Lung (tissue), 12 donors: ENCODE data around the gene COPS8. TPM values are rescaled to one million over a fixed set of nuclear protein-coding genes. Genes with fewer than 3 reads are reported as not detected.
A peak's percentile ranks its signal among the peaks of the same experiment; 100 is the strongest.

Source experiments
- ATAC-seq: fragments of 200-7000 bp; cut with Tn5 transposase; one replicate; pipeline ENCODE4 v1.9.1; 2020; ENCODE audit warnings: moderate number of reproducible peaks; ENCODE audit not compliant: insufficient read depth, low FRiP score
- DNase-seq, 3 donors: peaks; one replicate each; pipeline ENCODE4 v3.0.0-alpha.2; 2013 to 2017
- H3K27ac ChIP-seq, 2 donors: one replicate each; pipeline ENCODE4 v1.5.1; 2013; ENCODE audit warnings: mild to moderate bottlenecking in 2 of 2, moderate library complexity in 2 of 2, control low read depth in 1 of 2, inconsistent platforms in 1 of 2, low read depth in 1 of 2, low read length in 1 of 2
- H3K27me3 ChIP-seq, 3 donors: one replicate each; pipeline ENCODE4 v1.5.1; 2013; ENCODE audit warnings: low read length in 2 of 3; ENCODE audit not compliant: control insufficient read depth in 3 of 3, insufficient read depth in 3 of 3
- H3K36me3 ChIP-seq, 4 donors: one replicate each; pipeline ENCODE4 v1.5.1; 2013; ENCODE audit warnings: low read length in 4 of 4, mild to moderate bottlenecking in 1 of 4, moderate library complexity in 1 of 4; ENCODE audit not compliant: control insufficient read depth in 4 of 4, insufficient read depth in 4 of 4
- H3K4me1 ChIP-seq, 5 donors: one replicate each; pipeline ENCODE4 v1.5.1; 2013; ENCODE audit warnings: low read length in 5 of 5, mild to moderate bottlenecking in 2 of 5, moderate library complexity in 1 of 5; ENCODE audit not compliant: control insufficient read depth in 5 of 5, insufficient read depth in 5 of 5
- H3K4me3 ChIP-seq: one replicate; pipeline ENCODE4 v1.5.1; 2013; ENCODE audit warnings: mild to moderate bottlenecking, control low read depth, moderate library complexity
- H3K9ac ChIP-seq, 2 donors: one replicate each; pipeline ENCODE4 v1.5.1; 2013; ENCODE audit warnings: low read length in 2 of 2, control low read depth in 1 of 2; ENCODE audit not compliant: insufficient read depth in 1 of 2
- H3K9me3 ChIP-seq, 4 donors: one replicate each; pipeline ENCODE4 v1.5.1; 2013; ENCODE audit warnings: low read length in 3 of 4, mild to moderate bottlenecking in 1 of 4, moderate library complexity in 1 of 4; ENCODE audit not compliant: control insufficient read depth in 4 of 4, insufficient read depth in 3 of 4
- WGBS, 2 donors: extraction: QIAGEN DNeasy Blood & Tissue Kit; methylation state at CpG; one replicate each; pipeline ENCODE4 v1.1.7; 2013; 5-methylcytosine and 5-hydroxymethylcytosine counted together
- polyA plus RNA-seq, 2 donors: library from polyadenylated mRNA; stranded (reverse); fragments of 200-250 nt; gene quantifications; one replicate each; pipeline ENCODE4 v1.2.1, GENCODE V29; 2013
- total RNA-seq, 2 donors: library from RNA; depleted of rRNA in 1 of 2; stranded (reverse); fragments of >200 nt in 1 of 2; gene quantifications; one replicate each; pipeline ENCODE4 v1.2.1, GENCODE V29; 2014 to 2021
- TF ChIP-seq, protein P1 (sequence below): IDR thresholded peaks from 2 replicates; pipeline ENCODE4 v1.5.1; 2012; ENCODE audit warnings: mild to moderate bottlenecking; ENCODE audit errors: control extremely low read depth, extremely low read depth
- donor health status: control.
- donor health status: control.
- donor health status: Bipolar disorder and iron deficiency.
- donor health status: healthy.
- donor health status: DM: yes; HTN: yes; CAD: no.

Gene COPS8
- total and polyA plus RNA-seq, 4 donors = 24.7 to 70.5 (median 36.2) TPM

DNA sequence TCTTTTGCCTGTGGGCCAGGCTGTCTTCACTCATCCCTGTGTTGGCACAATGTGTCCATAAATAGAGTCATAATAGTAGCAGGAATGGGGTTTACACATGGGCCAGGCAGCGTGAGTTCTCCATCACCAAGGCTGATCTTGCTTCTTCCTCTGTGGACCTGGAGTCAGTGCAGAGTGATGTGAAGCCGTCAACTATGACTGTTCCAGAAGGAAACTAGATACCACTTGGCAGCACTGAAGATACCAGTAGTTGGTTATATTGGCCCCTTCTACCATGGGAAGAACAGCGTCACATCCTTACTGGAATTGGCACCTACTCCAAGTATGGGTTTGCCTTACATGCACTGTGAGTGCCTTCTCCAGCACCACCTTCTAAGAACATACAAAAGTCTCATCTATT lies 30.2 kb downstream of the COPS8 start:
- Histone ChIP-seq H3K36me3 (no peaks in the 10 kb centered on the region), H3K27me3 (no peaks in the 10 kb centered on the region), H3K27ac (no peak overlapping the region), H3K4me1 (peaks cover 0 to 10% (median 0%) of the 10 kb centered on the region in 5 donors), H3K9me3 (no peaks in the 10 kb centered on the region), H3K9ac (no peak overlapping the region), H3K4me3 (no peak overlapping the region)
- ATAC-seq (no peak), DNase-seq (no peak)
- TF ChIP-seq, protein P1, sequence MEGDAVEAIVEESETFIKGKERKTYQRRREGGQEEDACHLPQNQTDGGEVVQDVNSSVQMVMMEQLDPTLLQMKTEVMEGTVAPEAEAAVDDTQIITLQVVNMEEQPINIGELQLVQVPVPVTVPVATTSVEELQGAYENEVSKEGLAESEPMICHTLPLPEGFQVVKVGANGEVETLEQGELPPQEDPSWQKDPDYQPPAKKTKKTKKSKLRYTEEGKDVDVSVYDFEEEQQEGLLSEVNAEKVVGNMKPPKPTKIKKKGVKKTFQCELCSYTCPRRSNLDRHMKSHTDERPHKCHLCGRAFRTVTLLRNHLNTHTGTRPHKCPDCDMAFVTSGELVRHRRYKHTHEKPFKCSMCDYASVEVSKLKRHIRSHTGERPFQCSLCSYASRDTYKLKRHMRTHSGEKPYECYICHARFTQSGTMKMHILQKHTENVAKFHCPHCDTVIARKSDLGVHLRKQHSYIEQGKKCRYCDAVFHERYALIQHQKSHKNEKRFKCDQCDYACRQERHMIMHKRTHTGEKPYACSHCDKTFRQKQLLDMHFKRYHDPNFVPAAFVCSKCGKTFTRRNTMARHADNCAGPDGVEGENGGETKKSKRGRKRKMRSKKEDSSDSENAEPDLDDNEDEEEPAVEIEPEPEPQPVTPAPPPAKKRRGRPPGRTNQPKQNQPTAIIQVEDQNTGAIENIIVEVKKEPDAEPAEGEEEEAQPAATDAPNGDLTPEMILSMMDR = no peak
- 95 to 97% methylated on average over 3 of the region's 3 CpGs for whole genome bisulfite sequencing, 2 donors

DNA sequence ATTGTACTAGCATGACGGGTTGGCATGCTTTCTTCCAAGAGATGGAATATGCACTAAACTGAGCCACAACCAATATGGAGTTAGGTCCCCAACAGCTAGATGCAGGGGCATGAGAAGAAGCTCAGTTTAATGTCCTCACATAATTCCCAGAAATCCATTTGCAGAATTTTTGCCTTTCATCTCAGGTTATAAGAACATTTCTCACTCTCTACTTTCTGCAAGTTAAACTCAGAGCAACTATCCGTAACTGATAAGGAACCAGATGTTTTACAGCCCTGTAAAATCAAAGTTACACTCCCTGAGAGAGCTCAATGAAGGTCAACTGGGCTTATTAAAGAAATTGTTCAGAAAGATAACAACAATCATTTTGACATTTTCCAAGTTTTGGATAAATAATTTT lies 30.7 kb downstream of the COPS8 start:
- TF ChIP-seq, protein P1 = no peak
- H3K27me3 ChIP-seq = no peaks in the 10 kb centered on the region
- 90 to 91% methylated on average over 2 of the region's 2 CpGs for WGBS, 2 donors
- H3K4me3 ChIP-seq = no peak overlapping the region
- no peak overlapping the region for H3K27ac ChIP-seq
- no peaks in the 10 kb centered on the region for H3K9me3 ChIP-seq
- ATAC-seq (no peak), DNase-seq (no peak)
- H3K9ac ChIP-seq = no peak overlapping the region
- peaks cover 0 to 10% (median 0%) of the 10 kb centered on the region in 5 donors for H3K4me1 ChIP-seq
- no peaks in the 10 kb centered on the region for H3K36me3 ChIP-seq

DNA sequence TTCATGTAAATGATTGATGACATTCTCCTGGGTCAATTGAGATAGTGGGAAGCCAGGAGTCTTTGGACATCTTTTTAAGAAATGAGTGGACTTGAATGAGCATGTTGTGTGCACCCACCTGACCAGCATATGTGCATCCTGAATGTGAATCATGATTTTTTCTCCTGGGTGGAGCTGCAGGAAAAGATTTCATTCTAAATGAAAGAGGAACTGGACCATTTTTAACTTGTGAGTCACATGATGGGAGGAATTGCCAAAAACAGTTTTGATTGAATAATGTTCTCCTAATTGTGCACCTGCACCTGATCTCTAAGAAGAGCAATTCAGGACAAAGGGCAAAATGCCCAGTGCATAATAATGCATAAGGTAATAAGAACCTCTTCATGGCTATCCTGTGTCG lies 32.3 kb downstream of the COPS8 start:
- Histone ChIP-seq H3K9ac (no peak overlapping the region), H3K27me3 (no peaks in the 10 kb centered on the region), H3K4me3 (no peak overlapping the region), H3K36me3 (no peaks in the 10 kb centered on the region), H3K4me1 (peaks cover 0 to 10% (median 0%) of the 10 kb centered on the region in 5 donors), H3K27ac (no peak overlapping the region), H3K9me3 (no peaks in the 10 kb centered on the region)
- TF ChIP-seq, protein P1 = no peak
- no peak for ATAC-seq
- WGBS, 2 donors = 65 to 84% methylated on average over 1 of the region's 1 CpG
- no peak for DNase-seq

DNA sequence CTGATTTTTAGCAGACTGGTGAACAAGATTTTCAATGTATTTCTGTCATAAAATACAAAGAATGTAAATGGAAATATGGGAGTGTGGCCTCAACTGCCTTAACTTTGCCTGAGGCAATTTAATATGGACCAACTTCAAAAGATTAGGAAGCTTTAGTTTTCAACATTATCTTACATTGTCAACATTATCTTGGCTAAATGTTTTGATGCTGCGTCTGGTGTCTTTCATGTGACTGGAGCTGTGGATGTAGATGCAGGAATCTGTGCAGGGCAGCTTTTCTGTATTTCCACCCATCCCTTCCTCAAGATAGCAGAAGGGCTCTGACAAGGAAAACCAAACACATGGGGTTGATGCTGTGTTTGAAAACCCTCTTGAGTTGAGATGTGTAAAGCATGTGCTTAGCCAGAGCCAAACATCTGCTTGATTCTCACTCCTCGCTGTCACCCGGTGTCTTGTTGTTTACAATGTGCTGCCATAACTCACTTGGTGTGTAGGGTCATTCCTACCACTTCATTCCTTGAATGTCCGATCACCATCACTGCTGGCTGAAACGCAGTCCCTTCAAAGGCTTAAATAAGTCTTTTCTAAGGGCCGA lies 33.0 kb downstream of the COPS8 start:
- 47 to 73% methylated on average over 6 of the region's 6 CpGs for WGBS, 2 donors

More for the DNA sequence above, 33.0 kb downstream of the COPS8 start:
- no peaks in the 10 kb centered on the region for H3K36me3 ChIP-seq
- H3K27ac ChIP-seq = no peak overlapping the region
- ATAC-seq (no peak), DNase-seq (peak; percentile 62 to 79 (median 70))
- H3K27me3 ChIP-seq = no peaks in the 10 kb centered on the region
- H3K9ac ChIP-seq = no peak overlapping the region
- no peaks in the 10 kb centered on the region for H3K9me3 ChIP-seq
- H3K4me1 ChIP-seq = peaks cover 0 to 10% (median 0%) of the 10 kb centered on the region in 5 donors
- TF ChIP-seq, protein P1 = no peak
- H3K4me3 ChIP-seq = no peak overlapping the region
